HG02588 (cell line): ENCODE results near the gene KCNH8.
A peak's percentile ranks its signal among the peaks of the same experiment; 100 is the strongest.

Source experiments
- ATAC-seq: cut with Tn5 transposase; IDR thresholded peaks from one replicate; pipeline ENCODE4 v1.9.1; 2021; ENCODE audit warnings: mild to moderate bottlenecking, moderate library complexity; ENCODE audit not compliant: unreplicated experiment

The KCNH8 gene

DNA sequence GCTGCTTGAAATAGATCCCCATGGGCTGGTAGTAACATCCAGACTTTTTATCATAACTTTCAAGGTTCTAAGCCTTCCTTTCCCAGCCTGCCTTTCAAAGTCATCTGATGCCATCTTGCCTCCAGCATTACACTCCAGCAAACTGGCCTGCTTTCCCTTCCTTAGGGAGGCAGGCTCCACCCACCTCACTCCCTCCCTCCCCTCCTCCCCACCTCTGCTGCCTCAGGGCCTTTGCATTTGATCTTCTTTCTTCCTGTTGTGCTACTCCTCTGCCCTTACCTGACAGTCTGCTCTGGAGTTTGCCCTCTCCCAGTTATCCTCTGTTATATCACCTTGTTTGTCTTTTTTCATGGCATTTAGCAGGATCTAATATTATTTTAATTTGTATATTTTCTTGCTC, 319.5 kb downstream of the KCNH8 start:
- no peak for ATAC-seq

GRCh38 chr3:19471138-19471537, 322.8 kb downstream of the KCNH8 start:
- no peak for ATAC-seq

DNA sequence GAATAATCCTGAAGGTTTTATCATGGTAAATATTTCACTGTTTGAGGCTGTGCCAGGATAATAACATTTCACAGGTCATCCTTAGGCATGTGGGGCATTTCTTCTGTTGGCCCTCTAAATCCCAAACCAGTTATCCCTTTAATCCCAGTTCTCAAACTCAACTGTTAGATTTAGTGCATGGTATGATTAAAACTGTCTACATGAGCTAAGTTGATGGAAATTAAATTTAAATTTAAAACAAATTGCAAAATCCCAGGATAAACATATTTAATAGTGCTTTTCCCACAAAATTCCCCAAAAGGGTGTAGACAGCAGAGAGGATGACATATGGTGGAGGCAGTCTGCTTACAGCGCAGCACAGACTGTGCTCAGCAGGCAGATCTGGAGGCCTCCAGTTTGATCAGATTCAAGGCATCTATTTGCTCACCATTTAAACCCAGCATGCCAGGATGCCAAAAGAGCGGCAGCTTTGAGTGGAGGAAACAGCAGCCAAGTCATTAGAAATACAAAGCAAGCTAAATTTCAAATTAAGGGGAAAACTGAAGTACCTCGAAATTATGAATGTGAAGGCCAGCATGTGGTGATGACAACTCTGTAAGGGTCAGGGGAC, 325.8 kb downstream of the KCNH8 start:
- ATAC-seq = no peak

DNA sequence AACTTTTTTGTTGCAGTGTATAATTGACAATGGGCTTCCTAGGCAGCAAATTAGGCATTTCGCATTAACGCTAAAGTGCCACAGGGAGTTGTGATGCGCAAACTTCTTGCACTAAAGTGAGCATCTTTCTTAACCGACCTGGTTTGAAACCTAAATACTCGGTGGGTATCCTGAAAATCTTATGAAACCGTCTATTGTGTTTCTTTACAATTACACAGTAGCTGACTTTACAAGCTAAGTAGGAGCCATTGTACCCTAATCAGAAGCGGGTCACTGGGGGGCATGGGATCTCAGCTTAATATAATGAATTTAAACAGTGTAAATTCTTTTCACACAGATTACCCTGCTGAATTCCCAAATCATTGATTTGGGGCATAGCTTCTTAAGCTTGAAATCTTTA, 328.0 kb downstream of the KCNH8 start:
- no peak for ATAC-seq

- ATAC-seq = no peak
Measured at GRCh38 chr3:19485267-19485666, 337.0 kb downstream of the KCNH8 start.

- ATAC-seq = no peak
Measured at GRCh38 chr3:19487386-19487785, 339.1 kb downstream of the KCNH8 start.

DNA sequence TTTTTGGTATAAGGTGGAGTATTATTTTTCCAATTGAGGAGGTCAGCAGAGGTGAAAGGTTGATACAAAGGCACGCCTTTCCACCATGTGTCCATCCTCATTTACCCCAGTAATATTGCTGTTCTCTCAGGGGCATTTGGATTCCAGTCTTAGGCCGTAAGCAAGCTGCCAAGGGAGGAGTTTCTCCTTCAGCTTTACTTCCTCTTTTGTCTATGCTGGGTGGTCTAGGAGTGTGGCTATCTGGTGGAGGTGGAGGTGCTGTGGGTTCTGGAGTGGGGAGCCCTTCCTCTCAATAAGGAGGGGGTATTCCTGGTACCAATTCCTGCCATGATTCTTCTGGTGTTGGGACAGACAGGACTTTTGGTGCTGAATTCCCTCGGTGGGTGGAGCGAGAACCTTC, 340.6 kb downstream of the KCNH8 start:
- ATAC-seq = no peak

- no peak for ATAC-seq
Measured at GRCh38 chr3:19489936-19490335, 341.6 kb downstream of the KCNH8 start.

DNA sequence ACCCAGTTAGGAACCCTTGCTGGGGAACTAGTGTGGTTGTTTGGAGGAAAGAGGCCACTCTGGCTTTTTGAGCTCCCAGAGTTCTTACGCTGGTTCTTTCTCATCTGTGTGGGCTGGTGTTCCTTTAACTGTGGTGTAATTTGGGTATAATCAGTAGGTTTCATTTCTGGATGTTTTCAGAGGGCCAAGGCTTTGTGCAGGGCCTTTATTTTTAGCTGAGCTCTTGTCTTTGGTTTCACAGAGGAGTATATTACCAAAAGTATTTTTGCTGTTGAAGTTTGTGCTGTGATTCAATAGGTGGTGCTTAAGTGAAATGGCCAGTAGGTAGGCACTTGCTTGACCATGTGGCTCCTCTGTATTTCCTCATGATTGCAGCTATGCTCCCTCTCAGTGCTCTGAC, 357.9 kb downstream of the KCNH8 start:
- ATAC-seq = no peak

DNA sequence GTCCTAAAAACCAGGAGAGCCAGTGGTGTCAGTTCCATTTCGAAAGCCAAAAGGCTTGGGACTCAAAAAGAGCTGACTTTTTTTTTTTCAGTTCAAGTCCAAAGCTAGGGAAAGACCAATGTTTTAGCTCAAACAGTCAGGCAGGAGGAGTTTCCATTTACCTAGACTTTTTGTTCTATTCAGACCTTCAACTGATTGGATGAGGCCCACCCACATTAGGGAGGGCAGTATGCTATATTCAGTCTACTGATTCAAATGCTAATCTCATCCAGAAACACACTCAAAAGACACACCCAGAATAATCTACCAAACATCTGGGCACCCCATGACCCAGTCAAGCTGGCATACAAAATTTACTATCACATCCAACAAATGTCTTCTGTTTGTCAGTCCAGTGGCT, 374.0 kb downstream of the KCNH8 start:
- ATAC-seq = no peak

GRCh38 chr3:19526071-19526470, 377.8 kb downstream of the KCNH8 start:
- ATAC-seq = no peak

DNA sequence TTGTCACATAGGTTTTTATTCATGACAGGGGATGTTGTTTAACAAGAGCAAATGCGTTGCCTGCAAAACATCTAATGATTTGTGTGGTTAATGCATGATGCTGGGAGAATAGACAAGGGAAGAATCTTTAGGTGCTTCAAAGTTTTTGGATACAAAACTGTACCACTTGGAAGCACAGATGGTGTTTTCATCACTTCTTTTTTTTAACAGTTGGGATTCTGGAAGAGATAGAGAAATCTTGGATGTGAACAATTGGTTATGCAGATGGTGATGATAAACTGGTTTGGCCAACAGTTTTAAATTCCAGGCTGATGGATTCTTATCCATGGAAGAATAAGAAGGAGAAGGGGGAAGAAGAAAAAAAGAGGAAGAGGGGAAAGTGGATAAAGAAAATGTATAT, 379.4 kb downstream of the KCNH8 start:
- no peak for ATAC-seq

DNA sequence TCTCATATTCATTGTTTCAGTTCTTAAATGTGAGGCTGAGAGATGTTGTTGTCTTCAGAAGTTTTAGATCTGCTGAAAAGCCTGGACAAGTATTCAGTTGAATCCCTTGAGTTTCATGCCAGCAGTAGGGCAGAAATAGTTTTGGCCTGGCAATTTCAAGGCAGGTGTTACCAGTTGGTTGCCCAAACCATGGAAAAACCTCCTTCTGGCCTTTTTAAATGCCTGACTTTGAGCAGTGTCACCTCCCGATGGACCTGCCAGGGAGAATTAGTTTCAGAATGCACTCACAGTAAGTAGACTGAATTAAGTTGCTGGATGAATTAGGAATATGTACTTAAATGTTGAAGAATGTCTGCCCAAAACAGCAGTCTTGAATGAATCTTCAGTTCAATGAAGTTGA, 383.1 kb downstream of the KCNH8 start:
- no peak for ATAC-seq

DNA sequence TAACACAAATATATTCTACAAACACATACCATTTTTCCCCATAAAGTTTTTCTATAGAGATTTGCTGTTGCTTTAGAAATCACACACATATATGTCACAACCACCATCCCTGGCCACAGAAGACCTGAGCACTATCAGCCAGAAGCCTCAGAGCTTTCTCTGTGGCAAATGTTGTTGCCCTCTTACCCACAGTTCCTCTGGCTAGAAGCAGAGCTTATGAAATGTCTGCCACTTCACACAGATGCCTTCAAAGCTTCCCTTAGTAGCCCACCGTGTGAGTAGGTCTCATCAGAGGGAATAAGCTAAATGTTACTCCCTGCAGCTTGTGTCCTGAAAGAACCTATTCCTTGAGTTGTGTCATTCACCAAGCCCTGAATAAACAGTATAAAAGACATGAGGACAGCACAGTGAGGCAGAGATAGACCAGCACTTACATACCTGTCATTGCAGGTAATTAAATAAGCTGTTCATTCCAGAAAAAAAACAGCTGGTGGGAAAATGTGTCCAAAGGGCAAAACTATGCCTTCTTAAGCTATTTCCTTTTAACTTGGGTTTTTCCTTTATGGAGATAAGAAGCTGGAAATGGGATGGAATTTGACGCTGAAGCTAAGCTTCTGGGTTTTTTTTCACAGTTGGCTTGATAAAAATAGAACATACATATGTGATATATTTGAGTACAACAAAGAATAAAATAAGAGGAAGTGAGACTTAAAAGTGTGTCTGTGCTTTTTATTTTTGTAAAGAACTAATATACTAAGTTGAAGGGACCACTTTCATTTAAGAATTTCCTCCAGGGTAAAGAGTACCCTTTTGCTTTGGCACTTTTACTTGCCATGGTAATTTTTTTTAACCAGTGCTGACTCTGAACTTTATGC, 391.4 kb downstream of the KCNH8 start:
- peak; percentile 60 for ATAC-seq

GRCh38 chr3:19540464-19540863, 392.2 kb downstream of the KCNH8 start:
- ATAC-seq = no peak

GRCh38 chr3:19541284-19541683, 393.0 kb downstream of the KCNH8 start:
- no peak for ATAC-seq

DNA sequence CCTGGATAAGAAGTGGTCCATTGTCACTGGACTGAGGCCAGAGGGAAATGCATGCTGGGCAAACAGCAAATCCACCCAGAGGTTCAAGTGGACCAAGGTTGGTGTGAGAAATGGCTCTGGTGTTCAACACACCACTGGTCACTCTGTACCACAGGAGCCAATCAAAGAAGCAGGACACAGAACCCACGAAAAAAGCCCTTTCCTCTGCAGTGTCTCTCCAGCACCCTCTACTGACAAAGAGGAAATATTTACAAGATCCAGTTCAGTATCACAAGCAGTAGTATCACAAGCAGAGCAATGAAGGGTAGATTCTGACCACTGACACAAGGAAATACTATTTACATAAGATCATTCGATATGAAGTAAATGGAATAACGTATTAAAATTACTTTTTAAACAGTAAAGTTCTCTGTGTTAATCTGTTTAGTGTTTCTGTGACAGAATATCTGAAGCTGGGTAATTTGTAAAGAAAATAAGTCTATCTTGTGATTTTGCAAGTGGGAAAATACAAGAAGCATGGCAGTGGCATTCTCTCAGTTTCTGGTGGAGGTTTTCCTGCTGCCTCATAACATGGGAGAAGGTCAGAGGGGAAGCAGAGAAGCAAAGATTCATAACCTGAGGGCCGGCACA, 395.0 kb downstream of the KCNH8 start:
- peak; percentile 59 for ATAC-seq

GRCh38 chr3:19547665-19548464, 399.6 kb downstream of the KCNH8 start:
- no peak for ATAC-seq

DNA sequence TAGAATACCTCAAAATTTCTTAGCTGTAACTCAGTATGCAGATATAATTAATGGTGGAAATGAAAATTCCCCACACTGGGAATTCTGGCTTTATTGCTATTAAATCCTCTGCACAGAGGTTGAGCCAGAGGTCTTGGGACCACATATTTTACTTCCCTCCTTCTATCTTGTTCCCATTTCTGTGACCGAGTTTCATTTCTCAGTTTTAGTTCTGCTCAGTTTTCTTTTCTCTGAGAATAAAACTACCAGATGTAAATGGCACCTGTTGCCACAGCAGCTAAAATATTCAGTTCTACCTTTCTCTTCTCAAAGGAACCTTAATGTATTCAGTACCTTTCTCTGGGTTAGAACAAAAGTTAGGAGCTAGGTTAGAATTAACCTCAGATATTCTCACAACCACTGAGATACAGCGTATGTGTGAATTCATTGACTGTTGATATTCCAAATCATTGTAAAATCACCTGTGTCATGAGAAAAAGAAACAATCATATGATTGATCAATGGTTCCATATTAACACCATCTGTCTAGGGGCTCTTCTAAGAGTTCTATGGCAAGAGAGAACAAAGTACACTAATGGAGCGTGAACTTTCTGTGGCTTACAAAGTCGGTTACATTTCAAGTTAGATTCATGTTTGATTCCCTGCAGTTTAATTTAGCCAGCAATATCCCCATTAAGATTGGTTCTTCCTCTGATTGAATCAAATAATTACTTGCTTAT, 411.6 kb downstream of the KCNH8 start:
- ATAC-seq = peak; percentile 91

DNA sequence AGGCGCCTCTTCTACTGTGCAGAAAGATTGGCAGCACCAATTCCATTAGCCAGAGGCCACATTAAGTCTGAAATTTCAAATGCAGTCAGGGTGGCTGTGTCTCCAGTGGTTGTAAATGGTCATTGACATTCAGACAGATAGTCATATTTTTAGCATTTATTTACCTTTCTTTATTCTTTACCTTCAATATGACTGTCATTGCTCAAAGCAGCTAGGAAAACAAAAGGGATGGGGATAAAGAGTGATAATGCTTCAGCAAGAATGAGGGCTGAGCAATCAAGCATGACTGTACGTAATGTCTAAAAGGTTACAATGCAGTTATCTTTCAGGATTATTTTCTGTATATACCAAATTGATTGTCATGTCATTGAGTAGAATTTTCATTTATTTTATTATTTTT, 425.3 kb downstream of the KCNH8 start:
- no peak for ATAC-seq

DNA sequence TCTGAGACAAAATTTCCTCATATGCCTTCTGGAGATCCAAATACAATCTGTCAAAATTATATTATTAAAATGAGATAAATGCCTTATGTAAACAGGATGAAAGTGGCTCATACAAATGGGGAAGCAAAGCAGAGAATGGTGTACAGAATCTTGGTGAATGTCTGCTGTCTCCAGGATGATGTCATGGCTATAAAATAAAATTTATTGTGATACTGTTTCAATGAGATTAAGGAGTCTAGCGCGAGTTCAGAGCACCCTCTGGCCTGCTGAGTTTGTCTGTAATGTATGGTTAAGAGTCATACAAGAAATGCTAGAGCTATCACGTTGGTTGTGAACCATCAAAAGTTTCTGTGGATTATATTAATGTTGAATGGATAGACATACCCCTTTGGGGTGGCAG, 426.0 kb downstream of the KCNH8 start:
- no peak for ATAC-seq
